ENCODE data around the gene MFN2.

Gene MFN2

DNA sequence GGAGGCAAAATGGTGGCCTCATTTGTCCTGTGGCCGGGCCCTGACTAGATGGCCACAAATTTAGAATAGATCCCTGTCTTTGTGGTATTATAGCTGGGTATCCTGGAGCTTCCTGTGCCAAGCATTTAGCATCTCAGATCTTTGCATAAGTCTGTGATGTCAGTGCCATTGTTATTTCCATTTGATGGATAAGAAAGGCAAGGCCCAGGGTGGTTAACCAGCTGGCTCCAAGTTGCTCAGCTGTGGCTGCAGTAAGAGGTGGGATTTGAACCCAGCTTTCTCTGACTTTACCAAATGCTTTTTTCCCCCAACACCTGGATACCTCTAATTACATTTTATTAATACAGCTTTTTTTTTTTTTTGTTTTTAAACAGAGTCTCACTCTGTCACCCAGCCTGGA, 71.1 kb downstream of the MFN2 start:
- DNase-seq (ENCODE audit: insufficient read length, low spot score) (no peak), FAIRE-seq (peak; percentile 57)
- TF ChIP-seq PAX5 (IDR thresholded peaks at IDR 0.05; ENCODE audit: insufficient read depth, low read length, severe bottlenecking) (no peak), POU2F2 (IDR thresholded peaks at IDR 0.05; ENCODE audit: low read depth, low read length) (no peak), TAF1 (IDR thresholded peaks at IDR 0.05; ENCODE audit: low read depth, low read length) (no peak), POLR2A (IDR thresholded peaks at IDR 0.05; ENCODE audit: low read depth, low read length) (no peak), POLR2AphosphoS5 (IDR thresholded peaks at IDR 0.05; ENCODE audit: low read depth, low read length) (no peak), SPI1 (IDR thresholded peaks at IDR 0.05; ENCODE audit: low read depth, low read length) (no peak)

DNA sequence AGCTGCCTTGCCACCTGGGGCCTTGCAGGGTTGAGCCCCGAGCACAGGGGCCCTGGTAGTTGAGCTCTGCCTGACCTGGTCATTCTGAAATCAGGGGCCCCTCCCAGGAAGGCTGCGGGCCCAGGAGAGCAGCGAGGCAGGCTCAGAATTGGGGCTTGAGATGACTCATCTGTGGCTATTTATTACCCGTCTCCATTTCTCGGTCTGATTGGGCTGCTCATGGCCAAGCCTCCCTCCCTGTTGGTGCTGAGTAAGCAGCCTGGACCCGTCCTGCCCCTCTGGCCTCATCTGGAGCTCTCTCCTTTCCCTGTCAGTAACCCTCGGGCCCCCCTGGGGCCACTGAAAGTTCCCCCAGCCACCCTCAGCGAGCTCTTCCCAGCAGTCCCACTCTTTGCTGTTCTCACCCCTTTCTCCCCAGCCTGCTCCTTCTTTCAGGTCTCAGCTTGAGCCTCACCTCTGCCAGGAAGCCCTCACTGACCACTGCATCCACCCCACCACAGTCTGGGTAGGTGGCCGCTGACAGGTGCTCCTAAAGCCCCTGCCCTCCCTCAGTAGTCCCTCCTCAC, 71.8 kb downstream of the MFN2 start:
- peak; percentile 70 for DNase-seq (ENCODE audit: insufficient read length, low spot score)
- peak; percentile 99 for FAIRE-seq

DNA sequence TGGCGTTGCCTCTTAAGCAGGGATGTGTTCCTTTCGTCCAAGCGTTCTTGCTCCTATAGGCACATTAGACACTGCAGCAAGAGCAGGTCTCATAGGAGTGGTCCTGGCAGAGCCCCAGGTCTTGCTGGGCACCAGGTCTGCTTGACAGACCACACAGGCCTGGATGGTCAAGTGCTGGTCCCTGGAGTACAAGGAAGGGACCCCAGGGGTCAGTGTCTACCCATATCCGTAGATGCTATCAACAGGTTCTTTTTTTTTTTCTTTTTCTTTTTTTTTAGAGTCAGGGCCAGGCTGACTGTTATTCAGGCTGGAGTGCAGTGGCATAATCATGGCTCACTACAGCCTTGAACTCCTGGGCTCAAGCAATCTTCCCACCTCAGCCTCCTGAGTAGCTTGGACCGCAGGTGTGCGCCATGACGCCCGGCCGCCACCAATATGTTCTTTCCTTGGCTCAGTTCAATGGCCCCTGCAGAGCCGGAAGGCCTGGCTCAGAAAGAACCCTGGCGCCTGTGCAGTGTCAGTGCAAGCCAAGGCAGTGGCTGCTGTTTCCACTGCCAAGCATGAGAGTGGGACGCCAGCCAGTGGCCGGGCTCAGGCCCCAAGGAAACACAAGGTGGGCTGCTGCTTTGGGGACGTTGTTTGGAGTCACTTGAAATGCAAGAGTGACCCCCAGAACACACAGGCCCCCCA, 72.9 kb downstream of the MFN2 start:
- TF ChIP-seq POU2F2 (IDR thresholded peaks at IDR 0.05; ENCODE audit: low read depth, low read length): no peak
- TF ChIP-seq POLR2A (IDR thresholded peaks at IDR 0.05; ENCODE audit: low read depth, low read length): no peak
- TF ChIP-seq POLR2AphosphoS5 (IDR thresholded peaks at IDR 0.05; ENCODE audit: low read depth, low read length): no peak
- TF ChIP-seq SPI1 (IDR thresholded peaks at IDR 0.05; ENCODE audit: low read depth, low read length): no peak
- no peak for TF ChIP-seq PAX5 (IDR thresholded peaks at IDR 0.05; ENCODE audit: insufficient read depth, low read length, severe bottlenecking)
- TF ChIP-seq TAF1 (IDR thresholded peaks at IDR 0.05; ENCODE audit: low read depth, low read length): no peak
- DNase-seq (ENCODE audit: insufficient read length, low spot score) (no peak), FAIRE-seq (peak; percentile 62)

More for the DNA sequence above, 71.8 kb downstream of the MFN2 start:
- TF ChIP-seq POLR2AphosphoS5 (IDR thresholded peaks at IDR 0.05; ENCODE audit: low read depth, low read length): no peak
- TF ChIP-seq PAX5 (IDR thresholded peaks at IDR 0.05; ENCODE audit: insufficient read depth, low read length, severe bottlenecking): peak; percentile 59
- TF ChIP-seq TAF1 (IDR thresholded peaks at IDR 0.05; ENCODE audit: low read depth, low read length): no peak
- peak; percentile 82 for TF ChIP-seq POU2F2 (IDR thresholded peaks at IDR 0.05; ENCODE audit: low read depth, low read length)
- no peak; the same call in 1 of the 2 replicates for TF ChIP-seq POLR2A (IDR thresholded peaks at IDR 0.05; ENCODE audit: low read depth, low read length)

DNA sequence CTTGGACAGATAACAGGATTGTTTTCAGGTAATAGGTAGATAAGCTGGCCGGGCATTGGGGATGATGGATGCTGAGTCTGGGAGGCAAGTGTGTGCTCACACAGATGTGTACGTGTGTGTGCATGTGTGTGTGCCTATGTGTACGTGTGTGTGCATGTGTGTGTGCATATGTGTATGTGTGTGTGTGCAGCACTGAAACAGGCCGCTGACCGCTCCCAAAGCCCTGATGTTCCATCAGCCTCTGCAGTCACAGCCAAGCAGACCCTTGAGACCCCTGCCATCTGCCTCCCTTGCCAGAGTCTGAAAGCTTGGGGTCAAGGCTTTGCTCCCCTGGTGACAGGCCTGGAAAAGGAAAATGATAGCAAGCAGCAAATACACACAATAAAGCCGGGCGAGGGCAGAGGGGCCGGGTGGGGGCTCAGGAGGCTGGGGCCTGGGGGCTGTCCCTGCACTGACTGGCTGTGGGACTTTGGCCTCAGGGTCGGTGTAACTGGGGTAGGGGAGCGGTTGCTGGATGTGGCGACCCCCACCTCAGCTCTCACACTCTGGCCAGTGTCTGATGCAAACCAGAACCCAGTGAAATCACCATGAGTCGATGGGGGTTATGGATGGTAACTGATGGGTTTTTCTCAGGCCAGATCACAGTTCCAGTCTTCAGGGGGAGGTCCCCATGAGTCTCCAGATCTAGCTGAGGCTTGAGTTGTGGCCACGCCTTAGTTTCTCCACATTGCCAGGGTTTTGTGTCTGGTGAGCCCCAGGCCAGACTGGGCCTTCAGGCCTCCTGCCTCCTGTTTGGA, 73.7 kb downstream of the MFN2 start:
- DNase-seq (ENCODE audit: insufficient read length, low spot score): no peak
- peak; percentile 91 for FAIRE-seq
- 0 out of 2 replicates have a peak, but pooled peaks have one; percentile 1 for TF ChIP-seq SPI1 (IDR thresholded peaks at IDR 0.05; ENCODE audit: low read depth, low read length)
- TF ChIP-seq PAX5 (IDR thresholded peaks at IDR 0.05; ENCODE audit: insufficient read depth, low read length, severe bottlenecking): no peak

DNA sequence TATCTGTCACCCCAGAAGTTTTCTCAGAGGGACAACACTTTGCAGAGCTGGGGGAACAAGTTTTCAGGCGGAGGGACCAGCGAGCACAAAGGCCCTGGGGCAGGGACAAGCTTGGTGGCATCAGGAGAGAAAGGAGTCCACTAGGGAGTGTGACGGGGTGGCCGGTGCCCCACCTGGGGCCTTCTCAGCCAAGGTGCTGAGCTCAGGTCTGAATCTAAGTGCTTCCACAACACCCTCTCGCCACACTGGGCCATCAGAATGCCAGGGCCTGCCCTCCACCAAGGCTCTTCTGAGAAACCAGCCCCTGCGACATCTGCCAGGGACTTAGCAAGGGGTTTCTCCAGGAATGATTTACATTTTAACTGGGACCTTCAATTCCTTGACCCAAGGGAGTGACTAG, 75.0 kb downstream of the MFN2 start:
- TF ChIP-seq POLR2A (IDR thresholded peaks at IDR 0.05; ENCODE audit: low read depth, low read length): no peak
- FAIRE-seq (no peak), DNase-seq (ENCODE audit: insufficient read length, low spot score) (no peak)

DNA sequence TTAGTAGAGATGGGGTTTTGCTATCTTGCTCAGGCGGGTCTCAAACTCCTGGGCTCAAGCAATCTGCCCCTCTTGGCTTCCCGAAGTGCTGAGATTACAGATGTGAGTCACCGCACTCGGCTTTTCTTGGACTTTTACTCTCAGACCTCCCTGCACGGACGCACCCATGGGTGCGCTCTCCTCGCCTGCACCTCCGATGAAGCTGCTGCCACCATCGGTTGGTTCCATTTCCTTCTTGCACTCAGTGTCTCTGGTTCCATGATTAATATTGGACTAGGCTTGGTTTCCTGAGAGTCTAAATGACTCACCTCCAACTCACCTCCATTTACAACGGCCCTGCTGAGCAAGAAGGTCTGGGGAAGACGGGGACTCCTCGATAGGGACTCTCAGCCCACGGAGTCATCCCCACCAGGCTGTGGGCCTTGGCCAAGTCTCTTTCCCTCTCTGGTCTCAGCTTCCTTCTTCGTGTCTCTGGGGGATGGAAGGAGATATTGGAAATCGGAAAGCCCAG, 76.1 kb downstream of the MFN2 start:
- FAIRE-seq: peak; percentile 65

DNA sequence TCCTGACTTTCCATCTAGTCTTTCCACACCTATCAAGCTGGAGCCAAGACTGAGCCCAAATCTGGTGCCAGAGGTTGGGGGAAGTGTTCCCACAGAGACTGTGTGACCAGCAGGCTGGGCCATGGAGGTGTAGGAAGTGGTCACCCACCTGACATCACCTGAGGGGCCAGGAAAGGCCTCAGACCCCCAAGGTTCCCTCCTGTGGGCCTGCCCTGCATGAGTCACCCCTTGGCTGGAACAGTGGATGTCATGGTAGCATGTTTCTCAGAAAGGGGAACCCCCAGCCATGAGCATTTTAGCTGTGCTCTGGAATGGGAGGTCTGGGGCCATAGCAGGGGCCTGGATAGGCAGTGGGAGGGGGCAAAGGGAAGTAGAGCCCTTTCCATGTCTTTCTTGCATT, 77.1 kb downstream of the MFN2 start:
- TF ChIP-seq POU2F2 (IDR thresholded peaks at IDR 0.05; ENCODE audit: low read depth, low read length) (no peak), SPI1 (IDR thresholded peaks at IDR 0.05; ENCODE audit: low read depth, low read length) (peak; percentile 33)
- DNase-seq (ENCODE audit: insufficient read length, low spot score): no peak
- FAIRE-seq: no peak

More for the DNA sequence above, 76.1 kb downstream of the MFN2 start:
- no peak for DNase-seq (ENCODE audit: insufficient read length, low spot score)
- TF ChIP-seq POU2F2 (IDR thresholded peaks at IDR 0.05; ENCODE audit: low read depth, low read length) (no peak), TAF1 (IDR thresholded peaks at IDR 0.05; ENCODE audit: low read depth, low read length) (no peak), SPI1 (IDR thresholded peaks at IDR 0.05; ENCODE audit: low read depth, low read length) (peak; percentile 24; the same call in 1 of the 2 replicates)

DNA sequence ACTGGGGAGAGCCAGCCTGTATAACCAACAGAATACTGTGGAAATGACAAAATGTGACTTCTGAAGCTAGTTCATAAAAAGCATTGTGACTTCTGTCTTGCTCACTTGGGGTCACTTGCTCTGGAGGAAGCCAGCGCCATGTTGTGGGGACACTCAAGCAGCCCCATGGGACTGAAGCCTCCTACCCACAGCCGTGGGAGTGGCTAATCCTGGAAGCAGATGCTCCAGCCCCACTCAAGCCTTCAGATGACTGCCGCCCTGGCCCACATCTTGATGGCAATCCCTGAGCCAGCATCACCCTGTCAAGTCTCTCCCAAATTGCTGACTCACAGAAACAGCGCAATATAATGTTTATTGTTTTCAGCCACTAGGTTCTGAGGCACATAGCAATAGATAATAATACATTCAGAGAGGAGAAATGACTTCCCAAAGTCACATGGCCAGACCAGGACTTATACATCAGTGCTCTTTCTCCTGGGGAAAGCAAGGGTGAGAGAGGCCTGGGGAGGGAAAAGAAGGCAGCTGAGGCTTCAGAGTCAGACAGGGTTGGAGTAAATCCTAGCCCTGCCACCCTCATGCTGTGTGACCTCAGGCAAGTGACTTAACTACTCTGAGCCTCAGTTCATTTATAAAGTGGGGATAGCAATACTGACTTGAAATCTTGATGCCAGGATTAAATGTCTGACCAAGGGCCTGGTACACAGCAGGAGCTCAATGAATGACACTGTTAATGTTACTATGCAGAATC, 77.9 kb downstream of the MFN2 start:
- FAIRE-seq (peak; percentile 5), DNase-seq (ENCODE audit: insufficient read length, low spot score) (no peak)
- TF ChIP-seq POLR2AphosphoS5 (IDR thresholded peaks at IDR 0.05; ENCODE audit: low read depth, low read length) (no peak), POLR2A (IDR thresholded peaks at IDR 0.05; ENCODE audit: low read depth, low read length) (no peak), SPI1 (IDR thresholded peaks at IDR 0.05; ENCODE audit: low read depth, low read length) (no peak), TAF1 (IDR thresholded peaks at IDR 0.05; ENCODE audit: low read depth, low read length) (no peak), PAX5 (IDR thresholded peaks at IDR 0.05; ENCODE audit: insufficient read depth, low read length, severe bottlenecking) (no peak), POU2F2 (IDR thresholded peaks at IDR 0.05; ENCODE audit: low read depth, low read length) (no peak)

DNA sequence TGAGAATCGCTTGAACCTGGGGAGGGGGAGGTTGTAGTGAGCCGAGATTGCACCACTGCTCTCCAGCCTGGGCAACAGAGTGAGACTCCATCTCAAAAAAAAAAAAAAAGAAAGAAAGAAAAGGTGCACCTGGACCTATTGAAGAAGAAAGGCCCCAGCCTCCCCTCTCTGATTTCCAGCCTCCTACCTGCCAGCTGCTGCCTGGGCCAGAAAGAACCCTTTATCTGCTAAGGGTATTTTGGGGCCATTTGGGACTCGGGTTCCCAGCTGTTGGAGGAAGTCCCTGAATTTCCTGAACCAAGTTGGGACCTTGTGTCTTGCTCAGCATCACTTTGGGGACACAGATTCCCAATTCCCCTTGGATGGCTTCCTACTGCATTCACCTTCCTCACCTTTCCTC, 79.0 kb downstream of the MFN2 start:
- FAIRE-seq (no peak), DNase-seq (ENCODE audit: insufficient read length, low spot score) (no peak)
- TF ChIP-seq SPI1 (IDR thresholded peaks at IDR 0.05; ENCODE audit: low read depth, low read length): no peak
- no peak for TF ChIP-seq POU2F2 (IDR thresholded peaks at IDR 0.05; ENCODE audit: low read depth, low read length)
- no peak for TF ChIP-seq POLR2A (IDR thresholded peaks at IDR 0.05; ENCODE audit: low read depth, low read length)
- no peak for TF ChIP-seq PAX5 (IDR thresholded peaks at IDR 0.05; ENCODE audit: insufficient read depth, low read length, severe bottlenecking)
- no peak for TF ChIP-seq POLR2AphosphoS5 (IDR thresholded peaks at IDR 0.05; ENCODE audit: low read depth, low read length)
- TF ChIP-seq TAF1 (IDR thresholded peaks at IDR 0.05; ENCODE audit: low read depth, low read length): no peak

All from GM12891 (cell line).